HG03097 (cell line): ENCODE data around the gene SLC25A39.
"Not testable (repeated sequence)": the region's sequence is repeated elsewhere in the genome, so short reads cannot be mapped to it uniquely, and the experiment has no call there.

Experiments used
- ATAC-seq: cut with Tn5 transposase; IDR thresholded peaks from one replicate; pipeline ENCODE4 v1.9.1; 2021; ENCODE audit not compliant: unreplicated experiment, low FRiP score

Gene SLC25A39

DNA sequence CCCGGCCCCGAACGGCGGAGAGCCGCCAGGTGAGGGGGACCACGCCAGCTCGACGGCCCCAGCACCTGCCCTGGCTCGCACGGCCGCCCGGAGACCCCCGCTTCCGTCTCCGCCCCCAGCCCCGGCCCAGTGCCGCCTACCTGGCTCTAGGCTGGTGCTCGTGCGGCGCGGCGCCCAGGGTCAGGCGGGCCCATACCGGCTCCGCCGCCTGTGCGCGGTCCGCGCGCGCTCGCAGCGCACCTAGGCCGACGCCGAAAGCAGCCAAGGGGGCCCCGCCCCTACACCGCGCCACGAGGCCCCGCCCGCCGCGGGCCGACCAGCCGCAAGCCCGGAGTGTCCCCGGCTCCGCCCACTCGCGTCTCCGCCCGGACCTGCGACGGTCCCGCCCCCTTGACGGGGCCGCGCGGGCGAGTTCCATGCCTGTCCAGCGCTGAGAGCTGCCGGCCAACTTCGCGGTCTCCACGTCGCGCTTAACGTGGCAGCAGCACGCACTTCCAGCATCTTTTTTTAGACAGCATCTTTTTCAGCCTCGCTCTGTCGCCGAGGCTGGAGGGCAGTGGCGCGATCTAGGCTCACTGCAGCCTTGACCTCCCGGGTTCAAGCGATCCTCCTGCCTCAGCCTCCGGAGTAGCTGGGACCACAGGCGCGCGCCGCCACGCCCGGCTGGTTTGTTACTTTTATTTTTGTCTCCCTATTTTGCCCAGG is at the start of gene SLC25A39:
Gene SLC25A39 (minus strand): TSS at position 253 of the 705 bp plus-strand sequence. CDS start 1,261 bp downstream, outside the sequence.
- ATAC-seq, result peak; percentile 53

DNA sequence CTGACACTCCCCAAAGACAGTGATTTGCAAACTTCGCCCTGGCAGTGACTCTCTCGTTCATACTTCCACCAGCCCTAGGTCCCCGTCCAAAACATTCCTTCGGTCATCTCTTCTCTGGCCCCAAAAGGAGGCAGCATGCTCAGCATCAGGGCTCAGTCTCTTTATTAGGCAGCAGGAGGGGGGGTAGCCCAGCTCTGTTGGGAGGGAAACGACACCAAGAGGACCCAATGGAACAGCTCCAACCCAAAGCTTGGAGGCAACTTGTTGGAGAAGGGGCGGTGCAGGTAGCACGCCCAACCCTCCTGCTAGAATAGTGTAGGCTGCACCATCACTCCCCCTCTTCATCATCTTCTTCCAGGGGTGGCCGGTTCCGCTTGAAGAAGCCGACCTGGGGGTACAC is 47.4 kb upstream of the SLC25A39 start:
- ATAC-seq, result no peak

GRCh38 chr17:44369414-44370023 is 44.9 kb upstream of the SLC25A39 start:
- not testable (repeated sequence) for ATAC-seq

DNA sequence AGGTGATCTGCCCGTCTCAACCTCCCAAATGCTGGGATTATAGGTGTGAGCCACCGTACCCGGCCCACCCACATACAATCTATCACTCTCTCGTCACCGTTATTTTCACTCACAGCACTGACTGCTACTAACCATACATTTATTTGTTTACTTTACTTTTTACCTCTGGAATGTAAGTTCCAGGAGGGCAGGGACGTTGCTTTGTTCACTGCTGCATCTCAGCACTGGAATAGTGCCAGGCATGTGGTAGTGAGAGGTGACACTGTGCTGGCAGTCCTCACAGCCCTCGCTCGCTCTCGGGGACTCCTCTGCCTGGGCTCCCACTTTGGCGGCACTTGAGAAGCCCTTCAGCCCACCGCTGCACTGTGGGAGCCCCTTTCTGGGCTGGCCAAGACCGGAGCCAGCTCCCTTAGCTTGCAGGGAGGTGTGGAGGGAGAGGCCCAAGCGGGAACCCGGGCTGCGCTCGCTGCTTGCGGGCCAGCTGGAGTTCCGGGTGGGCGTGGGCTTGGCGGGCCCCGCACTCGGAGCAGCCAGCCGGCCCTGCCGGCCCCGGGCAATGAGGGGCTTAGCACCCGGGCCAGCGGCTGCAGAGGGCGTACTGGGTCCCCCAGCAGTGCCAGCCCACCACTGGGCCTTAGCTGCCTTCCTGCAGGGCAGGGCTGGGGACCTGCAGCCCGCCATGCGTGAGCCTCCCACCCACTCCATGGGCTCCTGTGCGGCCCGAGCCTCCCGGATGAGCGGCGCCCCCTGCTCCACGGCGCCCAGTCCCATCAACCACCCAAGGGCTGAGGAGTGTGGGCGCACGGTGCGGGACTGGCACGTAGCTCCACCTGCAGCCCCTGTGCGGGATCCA is 44.0 kb upstream of the SLC25A39 start:
- ATAC-seq, result not testable (repeated sequence)

- no peak for ATAC-seq
These were observed 42.8 kb upstream of the SLC25A39 start for GRCh38 chr17:44367231-44367979.

DNA sequence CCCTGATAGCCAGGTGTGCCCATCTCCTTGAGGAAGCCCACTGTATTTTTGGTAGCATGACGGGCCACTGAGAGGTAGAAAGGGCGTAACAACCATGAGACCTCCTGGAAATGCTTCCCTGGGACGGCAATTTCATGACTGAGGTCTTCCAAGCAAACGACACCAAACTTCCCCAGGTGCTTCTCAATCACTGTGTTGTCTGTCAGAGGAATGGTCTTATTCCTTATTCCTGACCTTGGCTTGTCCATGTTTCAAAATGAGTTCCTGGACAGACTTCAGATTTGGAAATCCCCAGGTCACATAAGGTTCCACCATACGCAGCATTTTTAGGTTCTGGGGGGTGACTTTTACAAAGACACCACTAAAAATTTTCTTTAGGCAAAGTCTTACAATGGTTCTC is 40.4 kb upstream of the SLC25A39 start:
- not testable (repeated sequence) for ATAC-seq

- ATAC-seq, result no peak
These were observed 39.1 kb upstream of the SLC25A39 start, which contains the start of gene FAM171A2 for GRCh38 chr17:44363613-44364159. TSS of gene FAM171A2 (minus strand) at chr17:44363853. CDS start at chr17:44363714, 139 bp downstream.

GRCh38 chr17:44362949-44363612 is 38.5 kb upstream of the SLC25A39 start:
- ATAC-seq, result no peak

- no peak for ATAC-seq
These were observed 37.9 kb upstream of the SLC25A39 start for GRCh38 chr17:44362459-44362948.

GRCh38 chr17:44361292-44362260 is 37.0 kb upstream of the SLC25A39 start:
- ATAC-seq, result no peak

DNA sequence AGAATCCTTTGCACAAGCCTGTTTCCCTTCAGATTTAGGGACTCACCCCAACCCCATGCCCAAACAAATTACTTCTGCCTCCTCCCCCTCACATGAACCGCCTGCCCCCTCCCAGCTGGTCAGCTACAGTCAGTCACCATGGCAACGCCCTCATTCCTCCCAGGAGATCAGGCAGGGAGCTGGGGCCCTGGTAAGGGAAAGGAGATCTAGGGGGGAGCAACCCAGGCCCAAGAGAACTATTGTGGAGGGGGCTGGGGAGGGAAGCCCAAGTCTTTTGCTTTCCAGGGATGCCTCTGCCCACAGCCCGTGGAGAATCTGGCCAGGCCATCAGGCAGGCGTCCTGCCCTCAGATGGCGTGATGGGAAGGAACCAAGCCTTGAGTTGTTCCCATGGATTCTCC is 36.2 kb upstream of the SLC25A39 start:
- no peak for ATAC-seq

DNA sequence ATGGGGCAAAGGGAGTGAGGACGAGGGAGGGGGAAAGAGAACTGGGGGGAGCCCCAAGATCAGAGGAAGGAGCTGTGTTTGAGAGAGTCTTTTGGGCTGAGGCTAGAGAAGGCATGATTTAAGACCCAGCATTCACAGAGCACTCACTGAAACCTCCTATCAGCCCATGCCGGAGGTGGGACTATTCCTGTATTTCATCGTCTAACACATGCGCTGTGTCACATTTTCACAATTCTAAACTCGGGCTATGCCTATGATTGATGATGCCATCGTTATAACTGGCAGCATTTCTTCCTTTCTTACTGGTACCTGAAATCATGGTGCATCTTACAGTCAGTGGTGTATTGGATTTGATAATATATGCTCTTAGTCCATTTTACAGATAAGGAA is 35.5 kb upstream of the SLC25A39 start:
- no peak for ATAC-seq

DNA sequence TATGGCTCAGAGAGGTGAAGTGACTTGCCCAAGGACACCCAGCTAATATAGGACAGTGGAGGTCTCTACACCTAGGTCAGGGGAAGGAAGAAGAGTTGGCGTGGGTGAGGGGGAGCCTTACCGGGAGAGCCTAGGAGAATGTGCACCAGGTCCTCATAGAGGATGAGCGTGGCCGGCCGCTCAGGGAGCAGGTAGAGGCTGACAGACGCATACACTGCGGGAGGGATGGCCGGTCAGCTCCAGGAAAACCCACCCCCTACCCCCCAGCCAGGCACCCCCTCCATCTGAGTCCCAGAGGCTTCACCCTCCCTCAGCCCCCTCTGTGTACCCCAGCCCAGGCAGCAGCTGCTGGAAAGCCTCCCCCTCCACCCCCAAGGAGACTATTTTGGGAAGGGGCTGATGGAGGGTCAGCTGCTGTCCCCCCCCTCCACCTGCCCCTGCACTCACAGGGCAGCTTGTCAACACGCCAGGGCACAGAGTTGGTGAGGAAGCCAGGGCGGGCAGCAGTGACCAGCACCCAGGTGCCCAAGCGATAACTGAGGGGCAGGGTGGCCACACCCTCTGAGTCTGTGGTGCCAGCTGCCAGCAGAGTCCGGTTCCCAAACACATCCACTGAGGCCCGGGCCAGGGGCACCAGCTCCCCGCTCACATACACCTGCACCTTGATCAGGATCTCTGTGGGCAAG is 35.0 kb upstream of the SLC25A39 start:
- no peak for ATAC-seq

GRCh38 chr17:44359006-44359405 is 34.4 kb upstream of the SLC25A39 start:
- no peak for ATAC-seq

GRCh38 chr17:44358066-44358465 is 33.4 kb upstream of the SLC25A39 start:
- no peak for ATAC-seq

- no peak for ATAC-seq
These were observed 31.6 kb upstream of the SLC25A39 start for GRCh38 chr17:44356241-44356640.

DNA sequence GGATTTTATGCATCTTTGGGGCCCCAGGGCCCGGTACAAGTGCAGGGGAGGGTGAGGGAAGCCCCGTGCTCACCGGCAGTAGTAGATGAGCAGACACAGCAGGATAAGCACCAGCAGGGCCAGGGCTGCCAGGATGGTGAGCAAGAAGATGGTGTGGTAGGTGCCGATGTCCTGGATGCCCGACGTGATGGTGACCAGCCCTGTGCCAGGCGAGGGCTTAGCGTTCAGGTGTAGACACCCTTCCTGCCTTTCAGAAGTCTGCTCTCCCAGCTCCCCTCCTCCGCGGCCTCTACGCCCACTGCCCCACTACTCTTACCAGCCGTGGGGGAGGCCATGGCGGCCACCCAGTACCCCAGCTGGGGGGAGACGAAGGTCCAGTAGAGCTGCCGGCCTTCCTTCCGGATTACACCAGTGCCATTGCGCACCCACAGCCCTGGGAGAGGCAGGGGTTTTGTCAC is 31.0 kb upstream of the SLC25A39 start:
- ATAC-seq, result no peak
